ENCODE data around the gene CDHR5.

GRCh38 chr11:597166-597725 lies 27.5 kb downstream of the CDHR5 start:
- TF ChIP-seq EP400 (IDR thresholded peaks at IDR 0.05), result no peak
- TF ChIP-seq ZBTB7A (IDR thresholded peaks at IDR 0.05; ENCODE audit: borderline replicate concordance, control insufficient read depth, low read depth, low read length), result no peak
- TF ChIP-seq ZBTB33 (CRISPR knock-in tag; IDR thresholded peaks at IDR 0.05), result no peak
- no peak for TF ChIP-seq ZNF224 (CRISPR knock-in tag; IDR thresholded peaks at IDR 0.05)
- TF ChIP-seq, protein P1, sequence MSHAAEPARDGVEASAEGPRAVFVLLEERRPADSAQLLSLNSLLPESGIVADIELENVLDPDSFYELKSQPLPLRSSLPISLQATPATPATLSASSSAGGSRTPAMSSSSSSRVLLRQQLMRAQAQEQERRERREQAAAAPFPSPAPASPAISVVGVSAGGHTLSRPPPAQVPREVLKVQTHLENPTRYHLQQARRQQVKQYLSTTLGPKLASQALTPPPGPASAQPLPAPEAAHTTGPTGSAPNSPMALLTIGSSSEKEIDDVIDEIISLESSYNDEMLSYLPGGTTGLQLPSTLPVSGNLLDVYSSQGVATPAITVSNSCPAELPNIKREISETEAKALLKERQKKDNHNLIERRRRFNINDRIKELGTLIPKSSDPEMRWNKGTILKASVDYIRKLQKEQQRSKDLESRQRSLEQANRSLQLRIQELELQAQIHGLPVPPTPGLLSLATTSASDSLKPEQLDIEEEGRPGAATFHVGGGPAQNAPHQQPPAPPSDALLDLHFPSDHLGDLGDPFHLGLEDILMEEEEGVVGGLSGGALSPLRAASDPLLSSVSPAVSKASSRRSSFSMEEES (CRISPR knock-in tag; IDR thresholded peaks at IDR 0.05), result no peak
- no peak for TF ChIP-seq SMAD4 (CRISPR knock-in tag; conservative IDR thresholded peaks at IDR 0.05)
- no peak for TF ChIP-seq CBX5 (IDR thresholded peaks at IDR 0.05; ENCODE audit: borderline replicate concordance, low read depth)
